ENCODE results near the gene ROBO1.
"Not testable (repeated sequence)": the region's sequence is repeated elsewhere in the genome, so short reads cannot be mapped to it uniquely, and the experiment has no call there.

The ROBO1 gene

DNA sequence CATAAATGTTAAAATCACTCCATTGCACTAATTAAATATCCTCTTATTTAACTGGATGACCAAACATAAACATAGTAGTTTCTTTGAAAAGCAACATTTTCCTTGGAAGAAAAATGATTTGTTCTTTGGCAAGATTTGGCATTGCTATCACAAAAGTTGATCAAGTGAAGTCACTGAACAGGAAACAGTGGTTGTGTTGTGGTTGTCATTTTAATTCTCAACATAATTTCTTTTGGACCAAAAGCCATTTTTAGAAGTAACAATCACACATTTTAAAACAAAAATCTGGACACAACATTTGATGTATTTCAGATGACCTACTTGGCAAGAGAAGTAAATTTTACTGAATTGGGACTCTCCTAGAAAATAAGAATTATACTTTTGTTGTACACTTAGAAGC, 872.3 kb downstream of the ROBO1 start:
- no peak for DNase-seq

GRCh38 chr3:78894787-78895186, 873.0 kb downstream of the ROBO1 start:
- no peak for DNase-seq

- DNase-seq: no peak
Measured at GRCh38 chr3:78893161-78893560, 874.6 kb downstream of the ROBO1 start.

- DNase-seq: no peak
Measured at GRCh38 chr3:78889348-78889747, 878.5 kb downstream of the ROBO1 start.

DNA sequence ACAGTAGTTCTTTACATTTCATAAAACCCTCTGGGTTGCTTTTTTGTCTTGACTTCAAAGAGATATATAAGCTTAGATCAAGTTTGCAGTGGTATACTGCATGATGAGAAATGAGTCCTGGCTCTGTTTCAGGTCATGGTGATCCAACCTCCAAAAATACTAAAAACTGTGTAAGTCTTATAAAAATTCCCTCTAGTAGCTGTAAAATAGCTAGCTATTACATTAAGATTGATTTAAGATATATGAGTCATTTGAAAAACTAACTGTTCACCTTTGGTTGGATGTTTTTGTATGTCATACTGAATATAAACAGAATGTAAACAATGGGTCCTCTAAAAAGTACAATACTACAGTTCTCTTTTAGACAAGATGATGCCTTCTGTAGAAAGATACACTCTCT, 879.2 kb downstream of the ROBO1 start:
- no peak for DNase-seq

- no peak for DNase-seq
Measured at GRCh38 chr3:78887547-78888011, 880.2 kb downstream of the ROBO1 start.

DNA sequence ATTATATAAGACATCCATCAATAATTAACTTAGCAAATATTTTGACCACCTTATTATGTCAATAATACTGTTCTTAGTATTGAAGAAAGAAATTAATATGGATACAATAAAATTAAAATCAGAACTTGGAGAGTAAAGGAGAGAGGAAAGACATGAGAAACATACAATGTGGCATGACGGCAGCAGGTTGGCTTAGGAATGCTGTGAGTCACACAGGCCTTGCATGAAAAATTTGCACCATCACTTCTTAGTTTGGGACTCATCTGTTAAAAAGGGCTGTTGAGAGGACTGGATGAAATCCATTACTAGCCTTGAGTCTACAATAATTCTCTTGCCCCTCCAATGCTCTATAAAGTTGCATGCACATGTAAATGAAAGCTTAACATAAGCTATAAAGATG, 880.8 kb downstream of the ROBO1 start:
- DNase-seq: no peak

- DNase-seq: not testable (repeated sequence)
Measured at GRCh38 chr3:78884567-78884966, 883.2 kb downstream of the ROBO1 start.

GRCh38 chr3:78882251-78882650, 885.5 kb downstream of the ROBO1 start:
- DNase-seq: no peak

DNA sequence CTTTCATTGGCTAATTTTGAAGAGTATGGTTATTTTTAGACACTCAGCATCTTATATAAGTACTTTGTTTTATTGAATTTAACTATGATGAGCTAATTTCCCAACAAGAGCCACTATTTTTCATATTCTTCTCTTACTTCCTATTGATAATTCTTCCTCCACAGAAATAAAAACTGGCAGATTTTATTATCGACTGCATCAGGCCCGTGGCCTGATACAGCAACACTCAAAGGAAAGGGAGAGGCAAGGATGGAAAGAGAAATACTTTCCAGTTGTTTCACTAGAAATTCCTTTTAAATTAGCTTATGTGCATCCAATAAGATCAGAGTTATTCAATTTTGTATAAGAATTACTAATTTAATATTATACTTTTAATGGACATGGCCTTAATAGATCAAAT, 886.3 kb downstream of the ROBO1 start:
- no peak for DNase-seq

GRCh38 chr3:78880603-78881461, 887.0 kb downstream of the ROBO1 start:
- DNase-seq: no peak

DNA sequence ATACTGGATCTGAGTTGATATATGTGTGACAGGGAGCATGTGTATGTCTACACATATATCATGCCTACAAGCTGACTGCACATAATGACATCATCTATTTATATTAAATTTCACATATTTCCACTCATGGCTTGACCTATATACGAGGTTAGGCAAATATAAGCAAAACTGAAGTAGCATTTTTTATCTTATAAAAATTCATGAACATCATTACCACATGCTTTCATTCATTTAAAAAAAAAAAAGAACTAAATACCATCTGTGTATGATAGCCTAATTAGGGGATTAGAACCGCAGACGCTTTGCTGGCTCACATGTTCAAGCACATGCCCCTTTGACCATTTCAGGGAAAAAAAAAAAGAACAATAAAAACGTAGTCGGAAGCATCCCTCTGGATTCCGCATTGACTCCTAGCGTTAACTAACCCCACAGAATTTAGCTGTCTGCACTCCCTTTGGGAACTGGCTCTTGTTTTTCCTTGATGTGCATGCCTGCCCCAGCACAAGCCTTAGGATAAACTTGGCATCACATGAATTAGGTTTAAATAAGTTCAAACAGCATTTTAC, 888.4 kb downstream of the ROBO1 start:
- no peak for DNase-seq

DNA sequence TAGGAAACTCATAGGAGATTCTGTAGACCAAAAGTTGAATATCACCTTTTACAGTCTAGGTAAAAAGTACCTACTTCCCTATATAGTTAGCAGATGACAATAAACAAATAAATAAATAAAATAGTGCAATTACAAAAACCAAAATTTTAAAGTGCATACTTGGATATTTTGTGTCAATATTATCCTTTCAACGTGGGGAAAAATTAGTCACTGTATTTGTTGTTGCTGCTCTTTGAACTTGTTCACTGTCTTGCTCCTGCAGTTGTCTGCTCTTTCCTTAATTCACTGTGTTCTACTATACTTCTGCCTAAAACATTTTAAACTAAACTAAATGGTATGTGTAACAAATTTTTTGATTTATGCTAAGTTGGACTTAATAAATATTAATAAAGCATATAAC, 889.0 kb downstream of the ROBO1 start:
- no peak for DNase-seq

DNA sequence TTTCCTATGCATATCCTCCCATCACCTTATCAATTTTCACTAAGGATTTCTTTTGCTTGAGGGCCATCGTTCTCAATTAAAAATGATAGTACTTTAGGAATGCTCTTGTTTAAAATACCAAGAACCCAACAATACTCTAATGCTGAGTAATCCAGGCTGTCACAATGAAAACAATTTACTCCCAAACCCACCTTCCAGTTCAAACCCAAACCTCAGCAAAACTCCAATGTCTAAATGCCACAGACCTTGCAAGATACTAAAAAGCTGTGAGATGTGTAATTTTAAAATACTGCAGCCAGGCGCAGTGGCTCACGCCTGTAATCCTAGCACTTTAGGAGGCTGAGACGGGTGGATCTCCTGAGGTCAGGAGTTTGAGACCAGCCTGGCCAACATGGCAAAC, 889.8 kb downstream of the ROBO1 start:
- DNase-seq: no peak

DNA sequence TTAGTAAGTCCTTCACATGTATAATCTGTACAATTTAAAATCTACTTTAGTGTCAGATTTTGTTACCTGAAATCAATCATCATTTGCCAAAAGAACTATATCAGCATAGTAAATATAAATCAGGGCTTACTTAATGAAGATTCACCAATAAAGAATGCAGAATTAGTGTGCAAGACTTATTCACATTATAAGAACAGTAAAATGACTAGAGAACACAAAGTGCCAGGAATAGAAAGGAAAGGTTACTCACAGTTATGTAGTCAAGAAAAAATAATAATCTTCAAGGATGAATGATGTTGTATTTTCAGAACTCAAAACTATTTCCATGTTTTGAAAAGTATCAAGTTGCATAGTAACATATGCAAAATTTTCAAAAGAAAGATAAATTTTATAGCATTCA, 891.9 kb downstream of the ROBO1 start:
- DNase-seq: no peak

GRCh38 chr3:78875436-78875835, 892.4 kb downstream of the ROBO1 start:
- DNase-seq: no peak

- no peak for DNase-seq
Measured at GRCh38 chr3:78873641-78874040, 894.2 kb downstream of the ROBO1 start.

DNA sequence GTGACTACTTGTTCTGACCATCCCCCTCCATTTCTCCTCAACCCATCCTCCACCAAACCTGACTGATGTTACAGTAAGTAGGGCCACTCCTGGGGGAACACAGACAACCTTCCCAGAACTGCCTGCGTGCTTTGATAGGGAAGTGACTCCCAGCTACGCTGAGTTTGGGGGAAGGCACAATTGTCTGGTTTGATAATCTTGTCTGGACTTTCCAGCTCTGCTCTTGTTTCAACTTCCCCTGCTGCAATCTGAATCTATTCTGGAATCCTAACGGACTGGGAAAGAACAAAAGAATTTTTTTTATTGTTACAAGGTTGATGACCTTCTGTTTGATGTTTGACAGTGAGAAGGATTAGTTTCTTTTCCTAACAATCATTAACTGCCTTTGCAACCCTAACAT, 895.6 kb downstream of the ROBO1 start:
- no peak for DNase-seq

GRCh38 chr3:78871048-78871447, 896.8 kb downstream of the ROBO1 start:
- no peak for DNase-seq

DNA sequence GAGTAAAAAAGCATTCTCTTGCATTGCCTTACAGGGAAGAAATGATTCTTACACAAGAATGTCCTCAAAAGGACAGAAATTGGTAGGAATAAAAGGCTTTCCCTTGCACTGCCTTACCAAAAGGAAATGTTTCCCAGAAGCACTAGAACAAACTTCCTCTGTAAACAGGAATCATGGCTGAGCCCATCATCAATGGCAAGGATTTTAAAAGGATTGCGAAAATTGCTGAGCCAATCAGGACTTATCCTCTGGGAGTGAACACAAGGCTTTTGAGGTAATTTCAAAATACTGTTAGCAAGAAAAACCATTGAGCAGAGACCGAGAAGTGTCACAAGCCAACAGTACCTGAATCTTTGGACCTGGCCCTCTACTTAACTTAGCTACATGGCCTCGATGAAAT, 897.3 kb downstream of the ROBO1 start:
- DNase-seq: no peak

DNA sequence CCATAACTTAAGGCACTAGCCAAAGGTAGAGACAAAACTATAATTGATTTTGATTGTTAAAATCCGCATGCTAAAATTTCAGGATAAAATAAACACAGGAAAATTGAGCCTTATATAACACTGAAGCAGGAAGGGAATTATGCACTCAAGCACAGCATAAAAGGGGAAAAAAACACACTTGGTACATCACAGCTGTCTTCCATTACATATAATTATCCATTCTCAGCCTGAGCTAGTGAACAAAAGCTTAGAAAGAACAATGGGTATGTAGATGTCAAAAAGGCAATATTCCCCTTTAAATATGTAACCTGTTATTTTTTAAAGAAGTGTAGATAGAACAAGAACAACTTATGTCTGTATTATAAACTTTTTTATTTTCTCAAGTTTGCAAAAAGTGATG, 899.2 kb downstream of the ROBO1 start:
- DNase-seq: no peak

- no peak for DNase-seq
Measured at GRCh38 chr3:78867409-78868372, 900.1 kb downstream of the ROBO1 start.

Measured in activated gamma-delta T cell treated with Interleukin-2 at 50 U/mL for 16 hours (primary cell).